ENCODE data around the gene REEP1. TPM values are rescaled to one million over a fixed set of nuclear protein-coding genes. Genes with fewer than 3 reads are reported as not detected.

The REEP1 gene, protein sequence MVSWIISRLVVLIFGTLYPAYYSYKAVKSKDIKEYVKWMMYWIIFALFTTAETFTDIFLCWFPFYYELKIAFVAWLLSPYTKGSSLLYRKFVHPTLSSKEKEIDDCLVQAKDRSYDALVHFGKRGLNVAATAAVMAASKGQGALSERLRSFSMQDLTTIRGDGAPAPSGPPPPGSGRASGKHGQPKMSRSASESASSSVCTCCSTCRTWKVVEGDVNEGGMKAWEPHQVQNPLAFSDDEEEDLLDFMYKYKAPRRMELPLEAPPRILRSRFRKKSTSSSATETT
- 0.68 to 1.3 TPM (median 1.0 TPM) in 5 replicates for total RNA-seq (2022; extraction: Qiagen RNA extraction; ENCODE audit: low read depth)

DNA sequence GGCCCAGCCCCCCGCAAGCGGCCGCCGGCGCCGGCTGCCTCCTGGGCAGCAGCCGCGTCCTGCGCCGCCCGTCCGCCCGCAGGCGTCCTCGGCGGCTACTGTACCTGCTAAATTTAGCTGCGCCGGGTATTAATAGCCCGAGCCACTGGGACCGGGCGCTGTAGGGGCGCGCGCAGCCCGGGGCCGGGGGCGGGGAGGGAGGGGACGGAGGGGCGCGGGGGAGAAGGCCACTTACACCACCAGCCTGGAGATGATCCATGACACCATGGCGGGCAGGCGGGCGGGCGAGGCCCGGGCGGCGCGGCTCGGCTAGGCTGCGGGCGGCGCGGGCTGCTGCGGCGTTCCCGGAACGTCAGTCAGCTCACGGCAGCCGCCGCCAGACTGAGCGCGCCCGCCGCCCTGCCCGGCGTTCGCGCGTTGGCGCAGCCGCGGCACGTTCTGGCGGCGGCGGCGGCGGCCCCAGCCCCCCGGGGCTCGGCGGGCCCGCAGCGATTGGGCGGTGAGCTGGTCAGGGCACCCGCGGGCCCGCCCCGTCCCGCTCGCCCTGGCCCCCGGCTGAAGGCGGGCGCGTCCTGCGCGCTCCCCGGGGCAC is at the start of gene REEP1:
TSS of gene REEP1 (minus strand) at position 383 of the 592 bp plus-strand sequence. CDS start at position 267, 116 bp downstream.

GRCh38 chr2:86195055-86195807 is 142.2 kb downstream of the REEP1 start, which contains the start of gene IMMT:
IMMT (minus strand) TSS chr2:86195462; CDS start chr2:86195382, 80 bp downstream.

Other genes with a start within 250 kb of the REEP1 start
- gene POLR1A, start 231.7 kb downstream of the REEP1 start, total RNA-seq (2022; extraction: Qiagen RNA extraction; ENCODE audit: low read depth) = 15.5 to 28.0 TPM (median 22.7 TPM) in 5 replicates
- 62.4 to 111 TPM (median 73.0 TPM) in 5 replicates for gene PTCD3, start 231.4 kb downstream of the REEP1 start, total RNA-seq (2022; extraction: Qiagen RNA extraction; ENCODE audit: low read depth)
- 103 to 122 TPM (median 112 TPM) in 5 replicates for gene IMMT, start 142.2 kb downstream of the REEP1 start, total RNA-seq (2022; extraction: Qiagen RNA extraction; ENCODE audit: low read depth)
- 66.3 to 103 TPM (median 70.9 TPM) in 5 replicates for gene MRPL35, start 138.2 kb downstream of the REEP1 start, total RNA-seq (2022; extraction: Qiagen RNA extraction; ENCODE audit: low read depth)
- gene KDM3A, start 103.7 kb upstream of the REEP1 start, total RNA-seq (2022; extraction: Qiagen RNA extraction; ENCODE audit: low read depth) = 18.1 to 47.5 TPM (median 26.4 TPM) in 5 replicates
- gene CHMP3, start 225.8 kb upstream of the REEP1 start, total RNA-seq (2022; extraction: Qiagen RNA extraction; ENCODE audit: low read depth) = 117 to 144 TPM (median 126 TPM) in 5 replicates